Bronchial epithelial cell (primary cell): Measurements from ENCODE around the gene SCGB1C1. TPM values are rescaled to one million over a fixed set of nuclear protein-coding genes. Genes with fewer than 3 reads are reported as not detected.
A peak's percentile ranks its signal among the peaks of the same experiment; 100 is the strongest.

ENCODE experiments used
- DNase-seq: peaks from one replicate; pipeline ENCODE4 v3.0.0-alpha.2; 2010; ENCODE audit warnings: low read depth
- FAIRE-seq: peaks from 2 replicates; lab custom pipeline; 2011; peaks lifted over from hg19 to GRCh38; lab: Jason Lieb, UNC
- H3K27me3 ChIP-seq: 2 replicates; pipeline ENCODE4 v1.5.1; 2011; ENCODE audit warnings: low read length; ENCODE audit not compliant: control insufficient read depth, insufficient read depth
- H3K36me3 ChIP-seq: 2 replicates; pipeline ENCODE4 v1.5.1; 2011; ENCODE audit warnings: low read length; ENCODE audit not compliant: control insufficient read depth, insufficient read depth
- H3K4me3 ChIP-seq: 2 replicates; pipeline ENCODE4 v1.5.1; 2011; ENCODE audit warnings: mild to moderate bottlenecking, low read depth, low read length, control low read depth
- total RNA-seq: library from RNA; depleted of rRNA; stranded (reverse); fragments of >200 nt; gene quantifications from 2 replicates; pipeline ENCODE4 v1.2.1, GENCODE V29; 2014
- TF ChIP-seq, protein P1 (sequence below): IDR thresholded peaks from 2 replicates; pipeline ENCODE4 v1.5.1; 2011; ENCODE audit warnings: mild to moderate bottlenecking, moderate library complexity, low read length, control low read depth, inconsistent platforms; ENCODE audit not compliant: insufficient read depth, severe bottlenecking

The SCGB1C1 gene
- total RNA-seq, 1 donor from 2014 or later: not detected

DNA sequence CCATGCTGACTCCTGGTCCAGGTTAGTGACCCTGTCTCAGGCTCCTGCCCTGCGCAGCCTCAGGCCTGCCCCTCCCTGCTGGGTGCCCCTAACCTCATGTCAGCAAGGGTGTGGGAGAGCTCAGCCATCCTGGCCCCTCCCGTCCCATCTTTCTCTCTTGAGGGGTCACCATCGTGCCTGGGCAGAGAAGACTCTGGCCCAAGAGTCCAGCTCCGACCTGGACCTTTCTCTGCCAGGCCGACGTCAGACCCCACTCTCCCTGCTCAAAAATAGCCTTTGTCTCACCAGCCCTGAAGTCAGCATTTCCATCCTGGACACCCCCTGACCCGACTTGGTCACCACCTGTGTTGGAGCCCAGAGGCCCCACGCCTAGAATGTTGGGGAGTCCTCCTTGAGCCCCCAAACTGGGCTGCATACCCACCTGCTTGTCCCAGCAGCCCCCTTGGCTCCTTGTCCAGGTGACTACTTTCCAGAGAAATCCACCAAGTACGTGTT lies 4.9 kb downstream of the SCGB1C1 start:
- Histone ChIP-seq H3K36me3 (peaks cover 3% of the 10 kb centered on the region), H3K27me3 (no peaks in the 10 kb centered on the region), H3K4me3 (no peak overlapping the region)
- FAIRE-seq (no peak), DNase-seq (no peak)
- TF ChIP-seq, protein P1, sequence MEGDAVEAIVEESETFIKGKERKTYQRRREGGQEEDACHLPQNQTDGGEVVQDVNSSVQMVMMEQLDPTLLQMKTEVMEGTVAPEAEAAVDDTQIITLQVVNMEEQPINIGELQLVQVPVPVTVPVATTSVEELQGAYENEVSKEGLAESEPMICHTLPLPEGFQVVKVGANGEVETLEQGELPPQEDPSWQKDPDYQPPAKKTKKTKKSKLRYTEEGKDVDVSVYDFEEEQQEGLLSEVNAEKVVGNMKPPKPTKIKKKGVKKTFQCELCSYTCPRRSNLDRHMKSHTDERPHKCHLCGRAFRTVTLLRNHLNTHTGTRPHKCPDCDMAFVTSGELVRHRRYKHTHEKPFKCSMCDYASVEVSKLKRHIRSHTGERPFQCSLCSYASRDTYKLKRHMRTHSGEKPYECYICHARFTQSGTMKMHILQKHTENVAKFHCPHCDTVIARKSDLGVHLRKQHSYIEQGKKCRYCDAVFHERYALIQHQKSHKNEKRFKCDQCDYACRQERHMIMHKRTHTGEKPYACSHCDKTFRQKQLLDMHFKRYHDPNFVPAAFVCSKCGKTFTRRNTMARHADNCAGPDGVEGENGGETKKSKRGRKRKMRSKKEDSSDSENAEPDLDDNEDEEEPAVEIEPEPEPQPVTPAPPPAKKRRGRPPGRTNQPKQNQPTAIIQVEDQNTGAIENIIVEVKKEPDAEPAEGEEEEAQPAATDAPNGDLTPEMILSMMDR: no peak

DNA sequence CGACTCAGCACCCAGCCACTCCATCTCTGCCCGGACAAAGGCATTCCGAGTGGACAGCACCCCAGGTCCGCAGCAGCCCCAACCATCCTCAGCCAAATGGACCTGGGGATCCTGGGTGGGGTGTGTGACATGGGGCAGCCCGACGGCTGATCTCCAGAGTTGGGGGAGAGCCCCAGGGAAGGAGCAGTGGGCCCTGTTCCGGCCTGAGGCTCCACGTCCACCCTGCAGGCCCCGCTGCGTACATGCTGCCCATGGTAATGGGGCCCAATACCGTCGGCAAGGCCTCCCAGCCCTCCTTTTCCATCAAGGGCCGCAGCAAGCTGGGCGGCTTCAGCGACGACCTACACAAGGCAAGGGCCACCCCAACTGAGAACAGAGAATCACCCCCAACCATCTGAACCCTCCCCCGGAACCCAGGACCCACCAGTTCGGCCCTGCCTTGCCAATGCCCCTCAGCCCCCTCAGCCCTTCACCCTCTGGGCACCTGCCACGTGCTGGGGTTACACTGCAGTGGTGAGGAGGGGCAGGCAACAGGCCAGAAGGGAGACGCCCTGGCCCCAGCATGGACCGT lies 5.4 kb downstream of the SCGB1C1 start:
- H3K27me3 ChIP-seq: no peaks in the 10 kb centered on the region
- DNase-seq (no peak), FAIRE-seq (no peak)
- H3K36me3 ChIP-seq: peaks cover 5% of the 10 kb centered on the region
- TF ChIP-seq, protein P1: no peak
- no peak overlapping the region for H3K4me3 ChIP-seq

DNA sequence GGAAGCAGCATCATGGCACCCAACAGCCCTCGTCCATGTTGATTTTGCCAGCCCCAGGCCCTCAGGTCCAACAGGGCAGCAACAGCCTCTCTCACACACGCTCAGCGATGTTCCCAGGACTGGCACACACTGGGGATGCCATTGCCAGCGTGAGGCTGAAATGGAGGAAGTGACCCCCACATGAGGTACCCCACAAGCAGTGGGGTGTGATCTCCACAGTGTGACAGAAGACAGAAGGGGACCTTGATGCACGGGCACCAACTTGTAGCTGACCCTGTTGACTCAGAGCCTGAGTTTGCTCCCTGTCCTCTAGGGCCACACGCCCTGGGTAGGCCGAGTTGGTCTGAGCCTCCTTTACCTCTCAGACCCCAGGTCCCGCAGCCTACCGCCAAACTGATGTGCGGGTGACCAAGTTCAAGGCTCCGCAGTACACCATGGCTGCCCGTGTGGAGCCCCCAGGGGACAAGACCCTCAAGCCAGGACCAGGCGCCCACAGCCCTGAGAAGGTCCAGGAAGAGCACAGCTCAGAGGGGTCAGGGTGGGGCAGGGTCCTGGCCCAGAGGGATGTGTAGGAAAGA lies 6.2 kb downstream of the SCGB1C1 start:
- TF ChIP-seq, protein P1: no peak
- no peaks in the 10 kb centered on the region for H3K27me3 ChIP-seq
- peaks cover 8% of the 10 kb centered on the region for H3K36me3 ChIP-seq
- no peak overlapping the region for H3K4me3 ChIP-seq
- DNase-seq: no peak
- FAIRE-seq: peak; percentile 32

DNA sequence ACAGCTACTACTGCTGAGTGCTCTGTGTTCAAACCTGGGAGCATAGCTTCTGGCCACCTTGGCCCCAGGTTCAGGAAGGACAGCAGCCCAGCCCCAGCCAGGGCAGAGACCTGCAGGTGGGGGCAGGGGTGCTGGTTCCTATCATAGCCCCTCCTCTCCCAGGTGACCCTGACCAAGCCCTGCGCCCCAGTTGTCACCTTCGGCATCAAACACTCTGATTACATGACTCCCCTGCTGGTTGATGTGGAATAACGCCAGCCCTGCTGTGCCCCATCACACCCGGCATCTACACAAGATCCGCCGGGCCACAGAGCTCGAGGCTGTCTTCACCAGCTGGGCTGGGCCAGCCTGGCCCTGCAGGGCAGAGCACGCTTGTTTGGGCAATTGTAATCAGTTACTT lies 6.9 kb downstream of the SCGB1C1 start:
- DNase-seq: no peak
- H3K4me3 ChIP-seq: no peak overlapping the region

DNA sequence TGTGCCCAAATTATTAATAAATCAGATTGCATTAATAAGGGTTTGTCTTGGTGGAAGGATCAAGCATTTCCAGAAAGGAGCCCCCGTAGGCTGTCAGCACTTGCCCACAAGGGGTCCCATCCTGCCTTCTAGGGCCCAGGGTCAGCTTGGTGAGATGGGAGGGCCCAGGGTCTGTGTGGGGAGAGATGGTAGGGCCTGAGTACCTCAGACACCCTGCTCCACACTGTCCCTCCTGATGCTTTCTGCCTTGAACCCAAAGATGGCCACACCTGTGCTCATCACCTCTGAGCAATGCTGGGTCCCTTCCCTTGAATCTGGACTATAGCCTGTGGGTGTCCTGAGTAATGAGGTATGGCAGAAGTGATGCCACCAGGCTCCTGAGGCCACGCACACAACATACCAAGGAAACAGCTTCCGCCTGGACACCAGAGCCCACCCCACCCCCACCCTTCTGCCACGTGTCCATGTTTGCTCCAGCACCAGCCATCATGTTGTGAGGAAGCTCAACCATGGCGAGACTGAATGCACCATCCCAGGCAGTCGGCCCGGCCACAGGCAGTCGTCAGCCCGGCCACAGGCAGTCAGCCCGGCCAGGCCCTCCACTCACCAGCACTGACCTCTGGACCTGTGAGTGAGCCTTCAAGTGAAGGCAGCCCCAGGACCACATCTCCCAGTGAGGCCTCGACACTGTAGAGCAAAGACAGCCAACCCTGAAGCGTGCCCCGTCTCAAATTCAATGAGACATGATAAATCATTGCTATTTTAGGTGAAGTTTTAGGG lies 7.5 kb downstream of the SCGB1C1 start:
- TF ChIP-seq, protein P1: no peak
- no peaks in the 10 kb centered on the region for H3K27me3 ChIP-seq

More for the DNA sequence above, 6.9 kb downstream of the SCGB1C1 start:
- no peak for FAIRE-seq
- TF ChIP-seq, protein P1: no peak
- H3K36me3 ChIP-seq: peaks cover 11% of the 10 kb centered on the region
- no peaks in the 10 kb centered on the region for H3K27me3 ChIP-seq

More for the DNA sequence above, 7.5 kb downstream of the SCGB1C1 start:
- Histone ChIP-seq H3K36me3 (peaks cover 18% of the 10 kb centered on the region), H3K4me3 (no peak overlapping the region)
- DNase-seq (no peak), FAIRE-seq (no peak)
